GM12878 (cell line): ENCODE measurements around the gene HEXIM1. TPM values are rescaled to one million over a fixed set of nuclear protein-coding genes. Genes with fewer than 3 reads are reported as not detected.

ENCODE experiments used
- BRCA1 ChIP-seq: IDR thresholded peaks from 2 replicates; pipeline ENCODE4 v1.6.1; 2011; ENCODE audit warnings: low read depth, low read length, improper control_type of control experiment
- CHD1 ChIP-seq: IDR thresholded peaks from 2 replicates; pipeline ENCODE4 v1.6.1; 2012; ENCODE audit warnings: low read depth, low read length, improper control_type of control experiment
- CREB1 ChIP-seq: IDR thresholded peaks from 2 replicates; pipeline ENCODE4 v1.6.1; 2012; ENCODE audit warnings: low read depth, mild to moderate bottlenecking, inconsistent platforms
- CREM ChIP-seq: IDR thresholded peaks from 2 replicates; pipeline ENCODE4 v1.6.1; 2014; ENCODE audit warnings: antibody characterized with exemption, low read depth
- E2F8 ChIP-seq: fragments of 450-650 bp; IDR thresholded peaks from 2 replicates; pipeline ENCODE4 v1.6.1; 2018; ENCODE audit warnings: mild to moderate bottlenecking, low read depth, moderate library complexity; ENCODE audit not compliant: partially characterized antibody
- E4F1 ChIP-seq: fragments of 450-650 bp; IDR thresholded peaks from 2 replicates; pipeline ENCODE4 v1.6.1; 2018; ENCODE audit warnings: borderline replicate concordance, mild to moderate bottlenecking; ENCODE audit not compliant: partially characterized antibody
- IKZF2 ChIP-seq, 2 experiments: fragments of 450-650 bp; IDR thresholded peaks; 2 replicates each; pipeline ENCODE4 v1.6.1; 2017; ENCODE audit warnings: mild to moderate bottlenecking in 2 of 2, moderate library complexity in 2 of 2
- JUNB ChIP-seq: IDR thresholded peaks from 2 replicates; pipeline ENCODE4 v1.6.1; 2016; ENCODE audit warnings: antibody characterized with exemption, mild to moderate bottlenecking
- NBN ChIP-seq: fragments of 450-650 bp; IDR thresholded peaks from 2 replicates; pipeline ENCODE4 v1.6.1; 2016
- POLR2A ChIP-seq: IDR thresholded peaks from 2 replicates; pipeline ENCODE4 v1.6.1; 2011; ENCODE audit warnings: low read depth, mild to moderate bottlenecking, low read length
- PRDM15 ChIP-seq: fragments of 450-650 bp; formaldehyde crosslinking; IDR thresholded peaks from 2 replicates; pipeline ENCODE4 v1.4.0; 2020; ENCODE audit warnings: mild to moderate bottlenecking, moderate library complexity
- RAD51 ChIP-seq: fragments of 450-650 bp; IDR thresholded peaks from 2 replicates; pipeline ENCODE4 v1.6.1; 2016; ENCODE audit warnings: moderate library complexity, mild to moderate bottlenecking, inconsistent platforms
- SPI1 ChIP-seq: IDR thresholded peaks from 2 replicates; pipeline ENCODE4 v1.6.1; 2011; ENCODE audit warnings: low read depth, mild to moderate bottlenecking, low read length, moderate library complexity, borderline replicate concordance; ENCODE audit not compliant: insufficient read depth
- TCF3 ChIP-seq: IDR thresholded peaks from 2 replicates; pipeline ENCODE4 v1.6.1; 2012; ENCODE audit warnings: low read depth, mild to moderate bottlenecking, low read length, borderline replicate concordance; ENCODE audit not compliant: insufficient read depth
- TCF7 ChIP-seq: IDR thresholded peaks from 2 replicates; pipeline ENCODE4 v1.6.1; 2014; ENCODE audit warnings: antibody characterized with exemption, borderline replicate concordance
- USF1 ChIP-seq: IDR thresholded peaks from 2 replicates; pipeline ENCODE4 v1.6.1; 2011; ENCODE audit warnings: borderline replicate concordance, low read depth, mild to moderate bottlenecking, moderate library complexity, mixed read lengths, low read length; ENCODE audit not compliant: insufficient read depth; ENCODE audit errors: extremely low read length
- USF2 ChIP-seq: IDR thresholded peaks from 2 replicates; pipeline ENCODE4 v1.6.1; 2011; ENCODE audit warnings: low read depth, low read length, improper control_type of control experiment, borderline replicate concordance
- WRNIP1 ChIP-seq: IDR thresholded peaks from 2 replicates; pipeline ENCODE4 v1.6.1; 2011; ENCODE audit warnings: low read depth, low read length, improper control_type of control experiment, borderline replicate concordance
- ZSCAN29 ChIP-seq: fragments of 450-650 bp; IDR thresholded peaks from 2 replicates; pipeline ENCODE4 v1.6.1; 2017; ENCODE audit warnings: mild to moderate bottlenecking, moderate library complexity
- polyA plus RNA-seq, 11 experiments: library from polyadenylated mRNA; depleted of rRNA in 4 of 11; unstranded in 6 of 11; stranded (reverse) in 5 of 11; fragments of >200 nt; fragmentation: Nextera tagmentation in 4 of 11; fragmentation: Illumina TruSeq in 1 of 11; extraction: Ambion mirVana in 4 of 11; extraction: Trizol in 1 of 11; gene quantifications; 1 replicate in 1 of 11; 2 replicates in 10 of 11; pipeline versions ENCODE4 v1.2.1 to v1.2.3, GENCODE V29; 2011 to 2016; ENCODE audit warnings: inconsistent platforms in 2 of 11, missing spikeins in 2 of 11, low read depth in 1 of 11
- total RNA-seq, 4 experiments: library from RNA; depleted of rRNA in 3 of 4; stranded (reverse); fragments of >200 nt in 3 of 4; fragmentation: Illumina TruSeq in 1 of 4; extraction: Trizol in 1 of 4; gene quantifications; 2 replicates each; pipeline versions ENCODE4 v1.2.1 to v1.2.3, GENCODE V29; 2013 to 2021

Gene HEXIM1
- total and polyA plus RNA-seq, 10 of the 15 experiments (the other 5 are each of a cell fraction or from before 2014, with no cell fraction given), result 1.9 to 24.1 (median 9.0) TPM

- TF ChIP-seq PRDM15 (CRISPR knock-in tag), result peak; percentile 91
- no peak for TF ChIP-seq SPI1
- TF ChIP-seq BRCA1, result no peak
- TF ChIP-seq RAD51, result no peak
- no peak for TF ChIP-seq ZSCAN29
- TF ChIP-seq CREB1, result peak; percentile 47
- TF ChIP-seq IKZF2 (IDR thresholded peaks at IDR 0.05), result peak; percentile 99
- TF ChIP-seq TCF3, result peak; percentile 95; the same call in 1 of the 2 replicates
- peak; percentile 18 for TF ChIP-seq E2F8
- TF ChIP-seq POLR2A, result peak; percentile 100
- TF ChIP-seq TCF7, result no peak
- no peak for TF ChIP-seq WRNIP1
- TF ChIP-seq JUNB, result no peak; the same call in 1 of the 2 replicates
- TF ChIP-seq USF1, result no peak
- no peak for TF ChIP-seq USF2
- TF ChIP-seq NBN, result peak; percentile 100
- no peak; the same call in none of the 2 replicates for TF ChIP-seq CREM
- TF ChIP-seq CHD1, result peak; percentile 84
- peak; percentile 80 for TF ChIP-seq E4F1
Measured at GRCh38 chr17:45148183-45149036, at the start of gene HEXIM1 (continued).
